ENCODE data around the gene LRCH1.

DNA sequence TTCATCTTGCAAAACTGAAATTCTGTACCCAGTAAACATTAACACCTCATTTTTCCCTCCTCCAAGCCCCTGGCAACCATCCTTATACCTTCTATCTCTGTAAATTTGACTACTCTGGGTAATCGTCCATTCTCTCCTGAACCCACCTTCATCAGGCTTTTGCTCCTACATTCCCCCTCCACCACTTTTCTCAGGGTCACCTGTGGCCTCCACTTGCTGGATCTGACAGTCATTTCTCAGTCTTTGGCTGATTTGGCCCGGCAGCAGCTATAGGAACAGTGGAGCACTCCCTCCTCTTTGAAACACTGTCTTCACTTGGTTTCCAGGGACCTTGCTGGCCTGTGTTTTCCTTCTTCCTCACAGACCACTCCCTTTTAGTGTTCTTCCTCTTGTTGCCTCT, 83.5 kb downstream of the LRCH1 start:
- TF ChIP-seq CTCF (conservative IDR thresholded peaks at IDR 0.05; ENCODE audit: low read depth, low read length) = no peak
- no peak for TF ChIP-seq USF2 (IDR thresholded peaks at IDR 0.05; ENCODE audit: low read depth, low read length)
- no peak for TF ChIP-seq MAFK (IDR thresholded peaks at IDR 0.05; ENCODE audit: low read depth, low read length)
- no peak for TF ChIP-seq RCOR1 (IDR thresholded peaks at IDR 0.05; ENCODE audit: insufficient replicate concordance, low read length)
- no peak for TF ChIP-seq RFX5 (IDR thresholded peaks at IDR 0.05; ENCODE audit: low read depth, low read length)
- no peak for TF ChIP-seq POLR2A (IDR thresholded peaks at IDR 0.05; ENCODE audit: low read depth, low read length)
- TF ChIP-seq ELK1 (IDR thresholded peaks at IDR 0.05; ENCODE audit: borderline replicate concordance, low read depth, low read length) = no peak
- no peak for TF ChIP-seq CHD1 (IDR thresholded peaks at IDR 0.05; ENCODE audit: low read depth, low read length)
